WTC11 (cell line): ENCODE data around the gene NOC3L.

ENCODE experiments used
- CTCF ChIP-seq: fragments of 200-600 bp; IDR thresholded peaks from 2 replicates; pipeline ENCODE4 v1.8.0; 2022; ENCODE audit warnings: antibody characterized with exemption
- IRF1 ChIP-seq: sonication (generic); formaldehyde crosslinking; IDR thresholded peaks from 2 replicates; pipeline ENCODE4 v1.8.0; 2023; ENCODE audit warnings: missing genetic modification reagents
- IRF2 ChIP-seq: sonication (generic); formaldehyde crosslinking; IDR thresholded peaks from 2 replicates; pipeline ENCODE4 v1.8.0; 2022; ENCODE audit warnings: low read depth, missing genetic modification reagents, borderline replicate concordance
- MAX ChIP-seq: sonication (generic); formaldehyde crosslinking; IDR thresholded peaks from 2 replicates; pipeline ENCODE4 v1.8.0; 2022; ENCODE audit warnings: mild to moderate bottlenecking, missing genetic modification reagents
- NR1H2 ChIP-seq: sonication (generic); formaldehyde crosslinking; IDR thresholded peaks from 2 replicates; pipeline ENCODE4 v1.9.0; 2021; ENCODE audit warnings: mild to moderate bottlenecking, moderate library complexity, missing genetic modification reagents
- NR2C2 ChIP-seq: sonication (generic); formaldehyde crosslinking; IDR thresholded peaks from 2 replicates; pipeline ENCODE4 v1.8.0; 2022; ENCODE audit warnings: mild to moderate bottlenecking, missing genetic modification reagents
- PREB ChIP-seq: sonication (generic); formaldehyde crosslinking; IDR thresholded peaks from 2 replicates; pipeline ENCODE4 v1.8.1; 2022; ENCODE audit warnings: mild to moderate bottlenecking, missing genetic modification reagents, moderate library complexity, borderline replicate concordance
- USF1 ChIP-seq: sonication (generic); formaldehyde crosslinking; IDR thresholded peaks from 2 replicates; pipeline ENCODE4 v1.8.0; 2022; ENCODE audit warnings: mild to moderate bottlenecking, missing genetic modification reagents
- USF2 ChIP-seq: sonication (generic); formaldehyde crosslinking; IDR thresholded peaks from 2 replicates; pipeline ENCODE4 v1.8.1; 2023; ENCODE audit warnings: mild to moderate bottlenecking, missing genetic modification reagents, moderate library complexity
- ZNF281 ChIP-seq: sonication (generic); formaldehyde crosslinking; IDR thresholded peaks from 2 replicates; pipeline ENCODE4 v1.8.0; 2023; ENCODE audit warnings: mild to moderate bottlenecking, missing genetic modification reagents

- TF ChIP-seq NR2C2 (CRISPR knock-in tag) (no peak), CTCF (no peak), MAX (CRISPR knock-in tag) (peak; percentile 89), ZNF281 (CRISPR knock-in tag) (no peak), PREB (CRISPR knock-in tag) (0 out of 2 replicates have a peak, but pooled peaks have one; percentile 38), USF1 (CRISPR knock-in tag) (0 out of 2 replicates have a peak, but pooled peaks have one; percentile 28), USF2 (CRISPR knock-in tag) (no peak; the same call in 1 of the 2 replicates), IRF2 (CRISPR knock-in tag) (no peak), NR1H2 (CRISPR knock-in tag) (no peak), IRF1 (peak; percentile 38; the same call in 1 of the 2 replicates)
Observed at GRCh38 chr10:94402204-94402842, 39.6 kb upstream of the NOC3L start, which contains the start of gene TBC1D12.
